Suprapubic skin (tissue), 4 donors: ENCODE results near the gene KLF12.

Source experiments
- CTCF ChIP-seq, 2 donors: fragments of 200-600 bp in 1 of 2; fragments of 450-650 bp in 1 of 2; sonication (generic) in 1 of 2; IDR thresholded peaks; one replicate each; pipeline ENCODE4 v1.5.1; 2016 to 2019; ENCODE audit warnings: antibody characterized with exemption in 2 of 2, mild to moderate bottlenecking in 1 of 2, moderate library complexity in 1 of 2
- EP300 ChIP-seq: sonication (generic); formaldehyde crosslinking; IDR thresholded peaks from one replicate; pipeline ENCODE4 v1.6.1; 2017; ENCODE audit warnings: antibody characterized with exemption
- POLR2AphosphoS5 ChIP-seq, 3 donors: sonication (generic); formaldehyde crosslinking; IDR thresholded peaks; one replicate each; pipeline ENCODE4 v1.6.1; 2017; ENCODE audit warnings: antibody characterized with exemption in 3 of 3

GRCh38 chr13:74087357-74087756, 46.8 kb downstream of the KLF12 start:
- TF ChIP-seq POLR2AphosphoS5 (IDR thresholded peaks at IDR 0.05) (no peak), CTCF (IDR thresholded peaks at IDR 0.05) (no peak), EP300 (no peak)
